SU-DHL-6 (cell line): ENCODE results near the gene TNKS1BP1.

Source experiments
- CTCF ChIP-seq: fragments of 200-600 bp; sonication (generic); IDR thresholded peaks from one replicate; pipeline ENCODE4 v1.5.1; 2017; ENCODE audit warnings: antibody characterized with exemption, mild to moderate bottlenecking, low read length, moderate library complexity; ENCODE audit not compliant: insufficient read depth, poor library complexity, severe bottlenecking
- EZH2phosphoT487 ChIP-seq: fragments of 200-600 bp; sonication (generic), shearing (Covaris generic); conservative IDR thresholded peaks from 2 replicates; pipeline ENCODE4 v1.6.1; 2018; ENCODE audit warnings: mild to moderate bottlenecking, antibody characterized with exemption, low read length, moderate library complexity, mixed read lengths

DNA sequence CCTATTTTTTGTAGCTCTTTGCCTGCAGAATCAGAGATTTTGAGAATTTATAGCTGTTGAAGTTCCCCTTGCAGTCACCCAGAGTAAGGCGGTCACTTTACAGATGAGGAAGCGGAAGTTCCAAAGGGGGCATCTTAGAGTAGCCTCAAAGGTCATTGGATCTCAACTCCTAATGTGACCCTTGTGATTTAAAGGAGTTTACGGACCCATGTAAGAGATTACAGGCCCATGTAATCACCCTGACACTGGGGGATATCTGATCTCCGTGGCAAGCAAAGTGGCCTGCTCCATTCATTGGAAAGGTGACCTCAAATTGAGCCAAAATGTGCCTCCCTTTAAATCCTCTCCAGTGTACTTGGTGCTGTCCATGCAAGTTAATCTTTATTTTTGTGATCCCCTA is 29.1 kb upstream of the TNKS1BP1 start:
- TF ChIP-seq CTCF (no peak), EZH2phosphoT487 (no peak)
